ENCODE data around the gene ZDHHC19.

ZDHHC19 gene

GRCh38 chr3:196218155-196218712, 7.0 kb upstream of the ZDHHC19 start:
- Histone ChIP-seq H3K27me3 (replicated peaks in 2 of 5; ENCODE audit: control insufficient read depth in 4 of 5, insufficient read depth in 5 of 5, low read length in 4 of 5) (no peaks in the 10 kb centered on the region), H3K4me1 (ENCODE audit: control extremely low read depth in 1 of 4, control insufficient read depth in 4 of 4, insufficient read depth in 4 of 4, low read length in 3 of 4) (peaks cover 0 to 21% (median 16%) of the 10 kb centered on the region in 4 experiments), H3K9me3 (ENCODE audit: control extremely low read depth in 1 of 5, control insufficient read depth in 4 of 5, insufficient read depth in 2 of 5, low read depth in 1 of 5, low read length in 4 of 5) (no peaks in the 10 kb centered on the region), H3K27ac (ENCODE audit: insufficient read depth in 1 of 2, low read depth in 1 of 2, low read length in 2 of 2, poor library complexity in 1 of 2, severe bottlenecking in 2 of 2) (no peak overlapping the region), H3K36me3 (ENCODE audit: control insufficient read depth in 4 of 4, insufficient read depth in 4 of 4, low read length in 3 of 4) (no peaks in the 10 kb centered on the region), H3K4me3 (ENCODE audit: control insufficient read depth in 1 of 7, extremely low read depth in 1 of 7, insufficient read depth in 4 of 7, low read depth in 2 of 7, low read length in 6 of 7) (no peak overlapping the region)
- no peak for DNase-seq
- CTCF ChIA-PET = no interaction called here
- POLR2A ChIA-PET = no interaction called here
- WGBS (ENCODE audit: insufficient coverage) = 94% methylated on average over 13 of the region's 13 CpGs

- WGBS (ENCODE audit: insufficient coverage) = 97% methylated on average over 12 of the region's 12 CpGs
- ChIA-PET CTCF (no interaction called here), POLR2A (no interaction called here)
- H3K4me1 ChIP-seq (ENCODE audit: control extremely low read depth in 1 of 4, control insufficient read depth in 4 of 4, insufficient read depth in 4 of 4, low read length in 3 of 4) = peaks cover 0 to 21% (median 16%) of the 10 kb centered on the region in 4 experiments
- H3K9me3 ChIP-seq (ENCODE audit: control extremely low read depth in 1 of 5, control insufficient read depth in 4 of 5, insufficient read depth in 2 of 5, low read depth in 1 of 5, low read length in 4 of 5) = no peaks in the 10 kb centered on the region
- no peaks in the 10 kb centered on the region for H3K36me3 ChIP-seq (ENCODE audit: control insufficient read depth in 4 of 4, insufficient read depth in 4 of 4, low read length in 3 of 4)
- no peak for DNase-seq
- H3K4me3 ChIP-seq (ENCODE audit: control insufficient read depth in 1 of 7, extremely low read depth in 1 of 7, insufficient read depth in 4 of 7, low read depth in 2 of 7, low read length in 6 of 7) = no peak overlapping the region
- H3K27ac ChIP-seq (ENCODE audit: insufficient read depth in 1 of 2, low read depth in 1 of 2, low read length in 2 of 2, poor library complexity in 1 of 2, severe bottlenecking in 2 of 2) = no peak overlapping the region
- H3K27me3 ChIP-seq (replicated peaks in 2 of 5; ENCODE audit: control insufficient read depth in 4 of 5, insufficient read depth in 5 of 5, low read length in 4 of 5) = no peaks in the 10 kb centered on the region
Measured at GRCh38 chr3:196217307-196218154, 6.3 kb upstream of the ZDHHC19 start.

- no peak overlapping the region for H3K4me3 ChIP-seq (ENCODE audit: control insufficient read depth in 1 of 7, extremely low read depth in 1 of 7, insufficient read depth in 4 of 7, low read depth in 2 of 7, low read length in 6 of 7)
- H3K27ac ChIP-seq (ENCODE audit: insufficient read depth in 1 of 2, low read depth in 1 of 2, low read length in 2 of 2, poor library complexity in 1 of 2, severe bottlenecking in 2 of 2) = no peak overlapping the region
- H3K27me3 ChIP-seq (replicated peaks in 2 of 5; ENCODE audit: control insufficient read depth in 4 of 5, insufficient read depth in 5 of 5, low read length in 4 of 5) = no peaks in the 10 kb centered on the region
- H3K4me1 ChIP-seq (ENCODE audit: control extremely low read depth in 1 of 4, control insufficient read depth in 4 of 4, insufficient read depth in 4 of 4, low read length in 3 of 4) = peaks cover 0 to 21% (median 16%) of the 10 kb centered on the region in 4 experiments
- H3K36me3 ChIP-seq (ENCODE audit: control insufficient read depth in 4 of 4, insufficient read depth in 4 of 4, low read length in 3 of 4) = no peaks in the 10 kb centered on the region
- WGBS (ENCODE audit: insufficient coverage) = 89% methylated on average over 18 of the region's 25 CpGs
- POLR2A ChIA-PET = no interaction called here
- no peak for DNase-seq
- CTCF ChIA-PET = no interaction called here
- H3K9me3 ChIP-seq (ENCODE audit: control extremely low read depth in 1 of 5, control insufficient read depth in 4 of 5, insufficient read depth in 2 of 5, low read depth in 1 of 5, low read length in 4 of 5) = no peaks in the 10 kb centered on the region
Measured at GRCh38 chr3:196216681-196217211, 5.5 kb upstream of the ZDHHC19 start.

- Histone ChIP-seq H3K36me3 (ENCODE audit: control insufficient read depth in 4 of 4, insufficient read depth in 4 of 4, low read length in 3 of 4) (no peaks in the 10 kb centered on the region), H3K9me3 (ENCODE audit: control extremely low read depth in 1 of 5, control insufficient read depth in 4 of 5, insufficient read depth in 2 of 5, low read depth in 1 of 5, low read length in 4 of 5) (no peaks in the 10 kb centered on the region), H3K27ac (ENCODE audit: insufficient read depth in 1 of 2, low read depth in 1 of 2, low read length in 2 of 2, poor library complexity in 1 of 2, severe bottlenecking in 2 of 2) (no peak within 1 kb of the TSS), H3K4me3 (ENCODE audit: control insufficient read depth in 1 of 7, extremely low read depth in 1 of 7, insufficient read depth in 4 of 7, low read depth in 2 of 7, low read length in 6 of 7) (no peak within 1 kb of the TSS), H3K4me1 (ENCODE audit: control extremely low read depth in 1 of 4, control insufficient read depth in 4 of 4, insufficient read depth in 4 of 4, low read length in 3 of 4) (peaks cover 0 to 21% (median 16%) of the 10 kb centered on the region in 4 experiments), H3K27me3 (replicated peaks in 2 of 5; ENCODE audit: control insufficient read depth in 4 of 5, insufficient read depth in 5 of 5, low read length in 4 of 5) (no peaks in the 10 kb centered on the region)
- ChIA-PET POLR2A (no interaction called here), CTCF (no interaction called here)
- DNase-seq = no peak
- WGBS (ENCODE audit: insufficient coverage) = 84% methylated on average over 12 of the region's 15 CpGs
Measured at GRCh38 chr3:196216089-196216564, 4.9 kb upstream of the ZDHHC19 start, which contains the start of gene SLC51A. SLC51A (plus strand) TSS chr3:196216534; CDS start chr3:196216713, 179 bp downstream.

- peak in 1 of 3 donors; percentile 32 for DNase-seq
- WGBS (ENCODE audit: insufficient coverage) = 74% methylated on average over 9 of the region's 10 CpGs
- CTCF ChIA-PET = no interaction called here
Measured at GRCh38 chr3:196215493-196216020, 4.4 kb upstream of the ZDHHC19 start.

GRCh38 chr3:196214783-196215441, 3.7 kb upstream of the ZDHHC19 start:
- Histone ChIP-seq H3K9me3 (ENCODE audit: control extremely low read depth in 1 of 5, control insufficient read depth in 4 of 5, insufficient read depth in 2 of 5, low read depth in 1 of 5, low read length in 4 of 5) (no peaks in the 10 kb centered on the region), H3K4me3 (ENCODE audit: control insufficient read depth in 1 of 7, extremely low read depth in 1 of 7, insufficient read depth in 4 of 7, low read depth in 2 of 7, low read length in 6 of 7) (no peak overlapping the region), H3K27me3 (replicated peaks in 2 of 5; ENCODE audit: control insufficient read depth in 4 of 5, insufficient read depth in 5 of 5, low read length in 4 of 5) (no peaks in the 10 kb centered on the region), H3K4me1 (ENCODE audit: control extremely low read depth in 1 of 4, control insufficient read depth in 4 of 4, insufficient read depth in 4 of 4, low read length in 3 of 4) (peaks cover 0 to 16% (median 10%) of the 10 kb centered on the region in 4 experiments), H3K27ac (ENCODE audit: insufficient read depth in 1 of 2, low read depth in 1 of 2, low read length in 2 of 2, poor library complexity in 1 of 2, severe bottlenecking in 2 of 2) (no peak overlapping the region), H3K36me3 (ENCODE audit: control insufficient read depth in 4 of 4, insufficient read depth in 4 of 4, low read length in 3 of 4) (no peaks in the 10 kb centered on the region)
- no peak for DNase-seq
- 93% methylated on average over 12 of the region's 16 CpGs for WGBS (ENCODE audit: insufficient coverage)
- CTCF ChIA-PET = no interaction called here
- POLR2A ChIA-PET = no interaction called here

More at GRCh38 chr3:196215493-196216020, 4.4 kb upstream of the ZDHHC19 start:
- Histone ChIP-seq H3K4me1 (ENCODE audit: control extremely low read depth in 1 of 4, control insufficient read depth in 4 of 4, insufficient read depth in 4 of 4, low read length in 3 of 4) (peaks cover 0 to 20% (median 13%) of the 10 kb centered on the region in 4 experiments), H3K36me3 (ENCODE audit: control insufficient read depth in 4 of 4, insufficient read depth in 4 of 4, low read length in 3 of 4) (no peaks in the 10 kb centered on the region), H3K9me3 (ENCODE audit: control extremely low read depth in 1 of 5, control insufficient read depth in 4 of 5, insufficient read depth in 2 of 5, low read depth in 1 of 5, low read length in 4 of 5) (no peaks in the 10 kb centered on the region), H3K4me3 (ENCODE audit: control insufficient read depth in 1 of 7, extremely low read depth in 1 of 7, insufficient read depth in 4 of 7, low read depth in 2 of 7, low read length in 6 of 7) (no peak overlapping the region), H3K27me3 (replicated peaks in 2 of 5; ENCODE audit: control insufficient read depth in 4 of 5, insufficient read depth in 5 of 5, low read length in 4 of 5) (no peaks in the 10 kb centered on the region), H3K27ac (ENCODE audit: insufficient read depth in 1 of 2, low read depth in 1 of 2, low read length in 2 of 2, poor library complexity in 1 of 2, severe bottlenecking in 2 of 2) (no peak overlapping the region)
- POLR2A ChIA-PET = no interaction called here

Data from common myeloid progenitor, CD34-positive (primary cell).